ENCODE results near the gene BCL2L12. TPM values are rescaled to one million over a fixed set of nuclear protein-coding genes. Genes with fewer than 3 reads are reported as not detected.

BCL2L12 gene
- total and polyA plus RNA-seq, 2 of the 13 experiments (the other 11 are each of a cell fraction or from before 2014, with no cell fraction given): 26.8 to 40.8 TPM

DNA sequence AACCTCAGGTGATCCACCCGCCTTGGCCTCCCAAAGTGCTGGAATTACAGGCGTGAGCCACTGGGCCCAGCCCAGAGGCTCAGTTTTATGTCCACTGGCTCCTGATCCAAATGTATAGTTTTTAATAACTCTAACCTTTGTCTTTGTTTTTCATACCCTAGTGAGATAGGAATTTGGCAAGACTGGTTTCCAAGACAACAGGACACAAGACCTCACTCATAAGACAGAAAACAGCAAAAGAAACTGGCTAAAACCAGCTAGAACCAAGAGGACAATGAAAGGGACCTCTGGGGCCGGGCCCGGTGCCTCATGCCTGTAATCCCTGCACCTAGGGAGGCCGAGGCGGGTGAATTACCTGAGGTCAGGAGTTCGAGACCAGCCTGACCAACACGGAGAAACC is 52.8 kb downstream of the BCL2L12 start (continued):
- TF ChIP-seq, protein P1, sequence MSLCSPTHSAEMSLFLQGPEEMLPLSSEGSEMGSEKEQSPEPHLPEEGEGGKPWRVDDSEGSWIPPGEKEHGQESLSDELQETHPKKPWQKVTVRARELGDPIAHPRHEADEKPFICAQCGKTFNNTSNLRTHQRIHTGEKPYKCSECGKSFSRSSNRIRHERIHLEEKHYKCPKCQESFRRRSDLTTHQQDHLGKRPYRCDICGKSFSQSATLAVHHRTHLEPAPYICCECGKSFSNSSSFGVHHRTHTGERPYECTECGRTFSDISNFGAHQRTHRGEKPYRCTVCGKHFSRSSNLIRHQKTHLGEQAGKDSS (CRISPR knock-in tag; IDR thresholded peaks at IDR 0.05; ENCODE audit: borderline replicate concordance, low read depth): no peak
- TF ChIP-seq RXRB (CRISPR knock-in tag; IDR thresholded peaks at IDR 0.05; ENCODE audit: borderline replicate concordance) (no peak), SNAI1 (CRISPR knock-in tag; IDR thresholded peaks at IDR 0.05; ENCODE audit: borderline replicate concordance) (no peak), ZNF501 (CRISPR knock-in tag; IDR thresholded peaks at IDR 0.05) (no peak), BCL6 (CRISPR knock-in tag; IDR thresholded peaks at IDR 0.05) (no peak), ZNF510 (CRISPR knock-in tag; IDR thresholded peaks at IDR 0.05; ENCODE audit: low read depth) (no peak), MATR3 (CRISPR knock-in tag; IDR thresholded peaks at IDR 0.05) (no peak), ZFY (CRISPR knock-in tag; IDR thresholded peaks at IDR 0.05) (no peak), KMT2A (CRISPR knock-in tag; IDR thresholded peaks at IDR 0.05) (no peak), NRL (CRISPR knock-in tag; IDR thresholded peaks at IDR 0.05; ENCODE audit: borderline replicate concordance) (no peak)
- TF ChIP-seq, protein P2, sequence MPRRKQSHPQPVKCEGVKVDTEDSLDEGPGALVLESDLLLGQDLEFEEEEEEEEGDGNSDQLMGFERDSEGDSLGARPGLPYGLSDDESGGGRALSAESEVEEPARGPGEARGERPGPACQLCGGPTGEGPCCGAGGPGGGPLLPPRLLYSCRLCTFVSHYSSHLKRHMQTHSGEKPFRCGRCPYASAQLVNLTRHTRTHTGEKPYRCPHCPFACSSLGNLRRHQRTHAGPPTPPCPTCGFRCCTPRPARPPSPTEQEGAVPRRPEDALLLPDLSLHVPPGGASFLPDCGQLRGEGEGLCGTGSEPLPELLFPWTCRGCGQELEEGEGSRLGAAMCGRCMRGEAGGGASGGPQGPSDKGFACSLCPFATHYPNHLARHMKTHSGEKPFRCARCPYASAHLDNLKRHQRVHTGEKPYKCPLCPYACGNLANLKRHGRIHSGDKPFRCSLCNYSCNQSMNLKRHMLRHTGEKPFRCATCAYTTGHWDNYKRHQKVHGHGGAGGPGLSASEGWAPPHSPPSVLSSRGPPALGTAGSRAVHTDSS (CRISPR knock-in tag; conservative IDR thresholded peaks at IDR 0.05): no peak
- TF ChIP-seq, protein P3, sequence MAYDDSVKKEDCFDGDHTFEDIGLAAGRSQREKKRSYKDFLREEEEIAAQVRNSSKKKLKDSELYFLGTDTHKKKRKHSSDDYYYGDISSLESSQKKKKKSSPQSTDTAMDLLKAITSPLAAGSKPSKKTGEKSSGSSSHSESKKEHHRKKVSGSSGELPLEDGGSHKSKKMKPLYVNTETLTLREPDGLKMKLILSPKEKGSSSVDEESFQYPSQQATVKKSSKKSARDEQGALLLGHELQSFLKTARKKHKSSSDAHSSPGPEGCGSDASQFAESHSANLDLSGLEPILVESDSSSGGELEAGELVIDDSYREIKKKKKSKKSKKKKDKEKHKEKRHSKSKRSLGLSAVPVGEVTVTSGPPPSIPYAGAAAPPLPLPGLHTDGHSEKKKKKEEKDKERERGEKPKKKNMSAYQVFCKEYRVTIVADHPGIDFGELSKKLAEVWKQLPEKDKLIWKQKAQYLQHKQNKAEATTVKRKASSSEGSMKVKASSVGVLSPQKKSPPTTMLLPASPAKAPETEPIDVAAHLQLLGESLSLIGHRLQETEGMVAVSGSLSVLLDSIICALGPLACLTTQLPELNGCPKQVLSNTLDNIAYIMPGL (CRISPR knock-in tag; IDR thresholded peaks at IDR 0.05; ENCODE audit: borderline replicate concordance in 1 of 2, low read depth in 1 of 2): no peak

All from HepG2 (cell line).